ENCODE data around the gene SPATA21. TPM values are rescaled to one million over a fixed set of nuclear protein-coding genes. Genes with fewer than 3 reads are reported as not detected.
"Not testable (repeated sequence)": the region's sequence is repeated elsewhere in the genome, so short reads cannot be mapped to it uniquely, and the experiment has no call there.

Gene SPATA21
- total and polyA plus RNA-seq, 2 experiments from 2014 or later = 2.6 TPM; not detected in 1

GRCh38 chr1:16474891-16475290 is 37.7 kb upstream of the SPATA21 start:
- peak; percentile 98 for ATAC-seq
- not testable (repeated sequence) for H3K36me3 Mint-ChIP-seq (ENCODE audit: low read depth); H3K9me2 ChIP-seq (ENCODE audit: insufficient read depth)

GRCh38 chr1:16474166-16474800 is 37.1 kb upstream of the SPATA21 start:
- H3K79me2 ChIP-seq (replicated peaks; ENCODE audit: insufficient read depth) = no peaks in the 10 kb centered on the region
- no peak for DNase-seq (ENCODE audit: low spot score)
- H3K9me2 ChIP-seq (ENCODE audit: insufficient read depth) = no peaks in the 10 kb centered on the region
- no peak for TF ChIP-seq ZNF462 (CRISPR knock-in tag; IDR thresholded peaks at IDR 0.05)
- no peak for TF ChIP-seq POLR2AphosphoS5 (IDR thresholded peaks at IDR 0.05; ENCODE audit: low read depth)
- no peak for TF ChIP-seq ZNF331 (CRISPR knock-in tag; IDR thresholded peaks at IDR 0.05; ENCODE audit: low read depth)
- no peak for TF ChIP-seq STAT1 (IDR thresholded peaks at IDR 0.05; ENCODE audit: unreplicated experiment)
- TF ChIP-seq EZH2 (IDR thresholded peaks at IDR 0.05; ENCODE audit: low read depth, unreplicated experiment) = no peak
- TF ChIP-seq ZNF114 (CRISPR knock-in tag; IDR thresholded peaks at IDR 0.05) = no peak
- TF ChIP-seq NANOG (IDR thresholded peaks at IDR 0.05; ENCODE audit: borderline replicate concordance) = no peak
- no peak for TF ChIP-seq CTCF (conservative IDR thresholded peaks at IDR 0.05; ENCODE audit: low read depth in 2 of 2)

More at GRCh38 chr1:16474891-16475290, 37.7 kb upstream of the SPATA21 start:
- not testable (repeated sequence) for H2AFZ ChIP-seq; H3K9me3 Mint-ChIP-seq; H3K79me2 ChIP-seq (replicated peaks; ENCODE audit: insufficient read depth); H3K4me2 ChIP-seq; H3F3A ChIP-seq (replicated peaks; ENCODE audit: low read depth); H3K4me1 ChIP-seq (ENCODE audit: insufficient read depth); H3K4me1 Mint-ChIP-seq; H3K4me3 Mint-ChIP-seq; H3K27ac Mint-ChIP-seq; H3K36me3 ChIP-seq (ENCODE audit: insufficient read depth); H3K27me3 ChIP-seq (ENCODE audit: insufficient read depth); H4K20me1 ChIP-seq (replicated peaks; ENCODE audit: insufficient read depth); H3K27ac ChIP-seq (ENCODE audit: low read depth); H3K4me3 ChIP-seq; H3K27me3 Mint-ChIP-seq (ENCODE audit: insufficient read depth, low read depth, poor library complexity)
- peak; percentile 76 for DNase-seq (ENCODE audit: low spot score)
- TF ChIP-seq CTCF (conservative IDR thresholded peaks at IDR 0.05; ENCODE audit: low read depth in 2 of 2) = peak; percentile 55 to 63

More at GRCh38 chr1:16474166-16474800, 37.1 kb upstream of the SPATA21 start:
- Mint-ChIP-seq H3K9me3 (no peaks in the 10 kb centered on the region), H3K27me3 (ENCODE audit: insufficient read depth, low read depth, poor library complexity) (peaks cover 5% of the 10 kb centered on the region), H3K27ac (no peak overlapping the region), H3K4me3 (no peak overlapping the region), H3K36me3 (ENCODE audit: low read depth) (peaks cover 9% of the 10 kb centered on the region; the same call in 1 of the 3 replicates), H3K4me1 (no peaks in the 10 kb centered on the region; the same call in 2 of the 3 replicates)
- Histone ChIP-seq H3K4me3 (no peak overlapping the region), H4K20me1 (replicated peaks; ENCODE audit: insufficient read depth) (peaks cover 5% of the 10 kb centered on the region; the same call in 1 of the 2 replicates), H3K4me2 (no peak overlapping the region), H3F3A (replicated peaks; ENCODE audit: low read depth) (no peaks in the 10 kb centered on the region), H2AFZ (no peak overlapping the region), H3K27ac (ENCODE audit: low read depth) (no peak overlapping the region), H3K27me3 (ENCODE audit: insufficient read depth) (no peaks in the 10 kb centered on the region), H3K36me3 (ENCODE audit: insufficient read depth) (peaks cover 6% of the 10 kb centered on the region; the same call in 1 of the 2 replicates), H3K4me1 (ENCODE audit: insufficient read depth) (no peaks in the 10 kb centered on the region)
- no peak for ATAC-seq
